ENCODE results near the gene RCBTB2.

Gene RCBTB2

GRCh38 chr13:48448285-48448958 lies 84.5 kb downstream of the RCBTB2 start:
- no peak for TF ChIP-seq SUZ12 (IDR thresholded peaks at IDR 0.05; ENCODE audit: extremely low read depth, insufficient read depth, insufficient read length)
- no peak for TF ChIP-seq ZNF274 (IDR thresholded peaks at IDR 0.05; ENCODE audit: low read depth, low read length)
- TF ChIP-seq YY1 (IDR thresholded peaks at IDR 0.05; ENCODE audit: insufficient read depth, insufficient read length), result no peak
- Histone ChIP-seq H3K36me3 (ENCODE audit: insufficient read depth, insufficient read length, low read length) (no peaks in the 10 kb centered on the region), H3K27me3 (ENCODE audit: insufficient read depth, insufficient read length) (no peaks in the 10 kb centered on the region), H3K9me3 (ENCODE audit: insufficient read depth, low read length) (no peaks in the 10 kb centered on the region), H3K4me1 (ENCODE audit: insufficient read depth, insufficient read length) (no peaks in the 10 kb centered on the region), H3K9ac (ENCODE audit: insufficient read length, low read depth) (no peak overlapping the region), H3K4me3 (ENCODE audit: insufficient read length, low read depth) (no peak overlapping the region)
- no peak for DNase-seq (ENCODE audit: low read depth, low spot score)

GRCh38 chr13:48446464-48446863 lies 86.4 kb downstream of the RCBTB2 start:
- H3K4me3 ChIP-seq (ENCODE audit: insufficient read length, low read depth), result no peak overlapping the region
- H3K9me3 ChIP-seq (ENCODE audit: insufficient read depth, low read length), result no peaks in the 10 kb centered on the region
- DNase-seq (ENCODE audit: low read depth, low spot score), result no peak
- no peaks in the 10 kb centered on the region for H3K4me1 ChIP-seq (ENCODE audit: insufficient read depth, insufficient read length)
- H3K27me3 ChIP-seq (ENCODE audit: insufficient read depth, insufficient read length), result no peaks in the 10 kb centered on the region
- no peaks in the 10 kb centered on the region for H3K36me3 ChIP-seq (ENCODE audit: insufficient read depth, insufficient read length, low read length)
- H3K9ac ChIP-seq (ENCODE audit: insufficient read length, low read depth), result no peak overlapping the region
- TF ChIP-seq ZNF274 (IDR thresholded peaks at IDR 0.05; ENCODE audit: low read depth, low read length) (no peak), YY1 (IDR thresholded peaks at IDR 0.05; ENCODE audit: insufficient read depth, insufficient read length) (no peak), SUZ12 (IDR thresholded peaks at IDR 0.05; ENCODE audit: extremely low read depth, insufficient read depth, insufficient read length) (no peak)

GRCh38 chr13:48443442-48444208 lies 89.3 kb downstream of the RCBTB2 start:
- Histone ChIP-seq H3K9me3 (ENCODE audit: insufficient read depth, low read length) (no peaks in the 10 kb centered on the region), H3K4me1 (ENCODE audit: insufficient read depth, insufficient read length) (no peaks in the 10 kb centered on the region), H3K36me3 (ENCODE audit: insufficient read depth, insufficient read length, low read length) (no peaks in the 10 kb centered on the region), H3K27me3 (ENCODE audit: insufficient read depth, insufficient read length) (no peaks in the 10 kb centered on the region), H3K4me3 (ENCODE audit: insufficient read length, low read depth) (no peak overlapping the region), H3K9ac (ENCODE audit: insufficient read length, low read depth) (no peak overlapping the region)
- DNase-seq (ENCODE audit: low read depth, low spot score), result no peak
- TF ChIP-seq YY1 (IDR thresholded peaks at IDR 0.05; ENCODE audit: insufficient read depth, insufficient read length) (no peak), SUZ12 (IDR thresholded peaks at IDR 0.05; ENCODE audit: extremely low read depth, insufficient read depth, insufficient read length) (no peak), ZNF274 (IDR thresholded peaks at IDR 0.05; ENCODE audit: low read depth, low read length) (no peak)
